Measurements from ENCODE around the gene KDELR1. TPM values are rescaled to one million over a fixed set of nuclear protein-coding genes. Genes with fewer than 3 reads are reported as not detected.

The KDELR1 gene
- total RNA-seq, 1 experiment from 2014 or later = 200 TPM

GRCh38 chr19:48415806-48416221 lies 24.5 kb upstream of the KDELR1 start:
- intact Hi-C loops (cut with micrococcal nuclease; ENCODE audit: unreplicated experiment) = no loop called here
- TF ChIP-seq CTCF (conservative IDR thresholded peaks at IDR 0.05; ENCODE audit: low read depth, low read length) = no peak
- no peak for TF ChIP-seq EZH2 (IDR thresholded peaks at IDR 0.05; ENCODE audit: borderline replicate concordance, low read depth, low read length, poor library complexity, severe bottlenecking)
- no peaks in the 10 kb centered on the region for H3K9me3 ChIP-seq (ENCODE audit: low read depth, low read length, poor library complexity, severe bottlenecking)
- no peaks in the 10 kb centered on the region for H3K36me3 ChIP-seq (ENCODE audit: insufficient read depth, low read length, poor library complexity, severe bottlenecking)
- no peak for DNase-seq (ENCODE audit: low spot score)
- BruUV-seq (replicated peaks) = no TSS peak
- POLR2A ChIA-PET (ENCODE audit: low non-redundant PET) = no interaction called here
- CTCF ChIA-PET = no interaction called here
- H3K27ac ChIP-seq (ENCODE audit: low read depth, low read length, poor library complexity, severe bottlenecking) = no peak overlapping the region
- H3K4me3 ChIP-seq (ENCODE audit: low read depth, low read length, poor library complexity, severe bottlenecking) = no peak overlapping the region
- H3K27me3 ChIP-seq (replicated peaks; ENCODE audit: insufficient read depth, low read depth, low read length, poor library complexity) = no peaks in the 10 kb centered on the region
- peaks cover 5% of the 10 kb centered on the region for H3K4me1 ChIP-seq (ENCODE audit: insufficient read depth, low read length, poor library complexity, severe bottlenecking)

- Histone ChIP-seq H3K9me3 (ENCODE audit: low read depth, low read length, poor library complexity, severe bottlenecking) (no peaks in the 10 kb centered on the region), H3K4me1 (ENCODE audit: insufficient read depth, low read length, poor library complexity, severe bottlenecking) (peaks cover 5% of the 10 kb centered on the region), H3K4me3 (ENCODE audit: low read depth, low read length, poor library complexity, severe bottlenecking) (no peak overlapping the region), H3K27me3 (replicated peaks; ENCODE audit: insufficient read depth, low read depth, low read length, poor library complexity) (no peaks in the 10 kb centered on the region), H3K36me3 (ENCODE audit: insufficient read depth, low read length, poor library complexity, severe bottlenecking) (no peaks in the 10 kb centered on the region), H3K27ac (ENCODE audit: low read depth, low read length, poor library complexity, severe bottlenecking) (no peak overlapping the region)
- DNase-seq (ENCODE audit: low spot score) = peak; percentile 81
- no peak for TF ChIP-seq EZH2 (IDR thresholded peaks at IDR 0.05; ENCODE audit: borderline replicate concordance, low read depth, low read length, poor library complexity, severe bottlenecking)
- ChIA-PET POLR2A (ENCODE audit: low non-redundant PET) (no interaction called here), CTCF (no interaction called here)
- no TSS peak for BruUV-seq (replicated peaks)
- intact Hi-C loops (cut with micrococcal nuclease; ENCODE audit: unreplicated experiment) = no loop called here
Measured at GRCh38 chr19:48415395-48415794, 24.0 kb upstream of the KDELR1 start.

- no peaks in the 10 kb centered on the region for H3K9me3 ChIP-seq (ENCODE audit: low read depth, low read length, poor library complexity, severe bottlenecking)
- peaks cover 5% of the 10 kb centered on the region for H3K4me1 ChIP-seq (ENCODE audit: insufficient read depth, low read length, poor library complexity, severe bottlenecking)
- intact Hi-C loops (cut with micrococcal nuclease; ENCODE audit: unreplicated experiment) = no loop called here
- H3K27me3 ChIP-seq (replicated peaks; ENCODE audit: insufficient read depth, low read depth, low read length, poor library complexity) = no peaks in the 10 kb centered on the region
- no peak for DNase-seq (ENCODE audit: low spot score)
- no peak for TF ChIP-seq CTCF (conservative IDR thresholded peaks at IDR 0.05; ENCODE audit: low read depth, low read length)
- no peak overlapping the region for H3K4me3 ChIP-seq (ENCODE audit: low read depth, low read length, poor library complexity, severe bottlenecking)
- no TSS peak for BruUV-seq (replicated peaks)
- no peaks in the 10 kb centered on the region for H3K36me3 ChIP-seq (ENCODE audit: insufficient read depth, low read length, poor library complexity, severe bottlenecking)
- POLR2A ChIA-PET (ENCODE audit: low non-redundant PET) = no interaction called here
- peak overlapping the region; percentile 16 for H3K27ac ChIP-seq (ENCODE audit: low read depth, low read length, poor library complexity, severe bottlenecking)
- CTCF ChIA-PET = no interaction called here
Measured at GRCh38 chr19:48413879-48414587, 22.7 kb upstream of the KDELR1 start.

GRCh38 chr19:48405850-48406249 lies 14.5 kb upstream of the KDELR1 start:
- Histone ChIP-seq H3K4me3 (ENCODE audit: low read depth, low read length, poor library complexity, severe bottlenecking) (no peak overlapping the region), H3K36me3 (ENCODE audit: insufficient read depth, low read length, poor library complexity, severe bottlenecking) (no peaks in the 10 kb centered on the region), H3K27me3 (replicated peaks; ENCODE audit: insufficient read depth, low read depth, low read length, poor library complexity) (no peaks in the 10 kb centered on the region), H3K9me3 (ENCODE audit: low read depth, low read length, poor library complexity, severe bottlenecking) (no peaks in the 10 kb centered on the region), H3K27ac (ENCODE audit: low read depth, low read length, poor library complexity, severe bottlenecking) (no peak overlapping the region), H3K4me1 (ENCODE audit: insufficient read depth, low read length, poor library complexity, severe bottlenecking) (peaks cover 3% of the 10 kb centered on the region)
- ChIA-PET CTCF (no interaction called here), POLR2A (ENCODE audit: low non-redundant PET) (no interaction called here)
- no peak for DNase-seq (ENCODE audit: low spot score)
- intact Hi-C loops (cut with micrococcal nuclease; ENCODE audit: unreplicated experiment) = no loop called here
- TF ChIP-seq CTCF (conservative IDR thresholded peaks at IDR 0.05; ENCODE audit: low read depth, low read length) = no peak
- no peak for TF ChIP-seq EZH2 (IDR thresholded peaks at IDR 0.05; ENCODE audit: borderline replicate concordance, low read depth, low read length, poor library complexity, severe bottlenecking)
- no TSS peak for BruUV-seq (replicated peaks)
